WERI-Rb-1 (cell line): ENCODE results near the gene RUNX2.

ENCODE experiments used
- DNase-seq: peaks from one replicate; pipeline ENCODE4 v3.0.0-alpha.2; 2020
- H3K27ac ChIP-seq: fragments of 250-450 bp; sonication (Bioruptor Pico); 2 replicates; pipeline ENCODE4 v1.5.1; 2020; ENCODE audit warnings: mild to moderate bottlenecking, moderate library complexity
- H3K27me3 ChIP-seq: fragments of 250-450 bp; sonication (Bioruptor Pico); 2 replicates; pipeline ENCODE4 v1.5.1; 2021; ENCODE audit warnings: mild to moderate bottlenecking, low read depth, moderate library complexity; ENCODE audit not compliant: insufficient read depth, severe bottlenecking
- H3K36me3 ChIP-seq: fragments of 250-450 bp; sonication (Bioruptor Pico); 2 replicates; pipeline ENCODE4 v1.5.1; 2020; ENCODE audit warnings: mild to moderate bottlenecking, moderate library complexity
- H3K4me3 ChIP-seq: 2 replicates; pipeline ENCODE4 v1.5.1; 2011; ENCODE audit warnings: low read depth, mild to moderate bottlenecking, control low read depth, low read length
- H3K9me3 ChIP-seq: fragments of 250-450 bp; sonication (Bioruptor Pico); 2 replicates; pipeline ENCODE4 v1.5.1; 2021; ENCODE audit warnings: mild to moderate bottlenecking, moderate library complexity; ENCODE audit not compliant: severe bottlenecking
- TF ChIP-seq, protein P1 (sequence below): IDR thresholded peaks from 2 replicates; pipeline ENCODE4 v1.5.1; 2011; ENCODE audit warnings: low read depth, mild to moderate bottlenecking, control low read depth, inconsistent platforms, low read length

RUNX2 gene

DNA sequence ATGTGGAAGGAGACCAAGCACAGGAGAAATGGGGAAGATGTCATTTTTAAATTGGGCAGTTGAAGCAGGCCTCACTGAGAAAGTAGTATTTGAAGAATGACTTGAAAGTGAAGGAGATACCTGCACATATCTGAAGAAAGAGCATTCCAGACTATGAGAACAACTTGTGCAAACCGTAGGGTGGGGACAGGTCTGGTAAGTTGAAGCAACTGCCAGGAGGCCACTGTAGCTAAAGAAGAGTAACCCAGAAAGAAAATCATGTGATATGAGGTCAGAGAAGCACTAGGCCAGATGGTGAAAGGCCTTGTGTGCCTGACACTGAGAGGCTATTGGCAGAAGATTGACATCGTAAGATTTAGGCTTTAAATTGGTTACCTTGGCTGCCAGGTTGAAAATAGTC is 54.3 kb downstream of the RUNX2 start:
- no peaks in the 10 kb centered on the region for H3K36me3 ChIP-seq
- H3K27me3 ChIP-seq = no peaks in the 10 kb centered on the region
- TF ChIP-seq, protein P1, sequence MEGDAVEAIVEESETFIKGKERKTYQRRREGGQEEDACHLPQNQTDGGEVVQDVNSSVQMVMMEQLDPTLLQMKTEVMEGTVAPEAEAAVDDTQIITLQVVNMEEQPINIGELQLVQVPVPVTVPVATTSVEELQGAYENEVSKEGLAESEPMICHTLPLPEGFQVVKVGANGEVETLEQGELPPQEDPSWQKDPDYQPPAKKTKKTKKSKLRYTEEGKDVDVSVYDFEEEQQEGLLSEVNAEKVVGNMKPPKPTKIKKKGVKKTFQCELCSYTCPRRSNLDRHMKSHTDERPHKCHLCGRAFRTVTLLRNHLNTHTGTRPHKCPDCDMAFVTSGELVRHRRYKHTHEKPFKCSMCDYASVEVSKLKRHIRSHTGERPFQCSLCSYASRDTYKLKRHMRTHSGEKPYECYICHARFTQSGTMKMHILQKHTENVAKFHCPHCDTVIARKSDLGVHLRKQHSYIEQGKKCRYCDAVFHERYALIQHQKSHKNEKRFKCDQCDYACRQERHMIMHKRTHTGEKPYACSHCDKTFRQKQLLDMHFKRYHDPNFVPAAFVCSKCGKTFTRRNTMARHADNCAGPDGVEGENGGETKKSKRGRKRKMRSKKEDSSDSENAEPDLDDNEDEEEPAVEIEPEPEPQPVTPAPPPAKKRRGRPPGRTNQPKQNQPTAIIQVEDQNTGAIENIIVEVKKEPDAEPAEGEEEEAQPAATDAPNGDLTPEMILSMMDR = no peak
- no peak overlapping the region for H3K27ac ChIP-seq
- no peak for DNase-seq
- H3K9me3 ChIP-seq = no peaks in the 10 kb centered on the region
- no peak overlapping the region for H3K4me3 ChIP-seq

DNA sequence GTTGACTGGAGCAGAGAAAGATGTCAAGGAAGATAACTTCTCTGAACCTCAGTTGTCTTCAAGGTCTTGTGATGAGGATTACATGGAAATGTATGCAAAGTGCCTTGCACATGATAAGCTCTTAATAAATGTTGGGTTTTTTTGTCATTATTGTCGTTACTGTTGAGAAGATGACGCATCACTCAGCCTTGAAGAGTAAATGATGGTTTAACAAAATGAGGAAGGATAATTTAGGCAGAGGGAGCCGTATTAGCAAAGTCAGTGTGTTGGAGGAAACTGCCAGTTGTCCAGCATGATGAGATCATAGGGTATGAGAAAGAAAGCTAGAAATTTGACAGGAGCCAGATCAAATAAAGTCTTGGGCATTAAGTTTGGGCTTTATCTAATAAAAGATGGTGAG is 58.4 kb downstream of the RUNX2 start:
- Histone ChIP-seq H3K9me3 (no peaks in the 10 kb centered on the region), H3K27ac (no peak overlapping the region), H3K4me3 (no peak overlapping the region), H3K36me3 (no peaks in the 10 kb centered on the region), H3K27me3 (no peaks in the 10 kb centered on the region)
- TF ChIP-seq, protein P1 = no peak
- no peak for DNase-seq

DNA sequence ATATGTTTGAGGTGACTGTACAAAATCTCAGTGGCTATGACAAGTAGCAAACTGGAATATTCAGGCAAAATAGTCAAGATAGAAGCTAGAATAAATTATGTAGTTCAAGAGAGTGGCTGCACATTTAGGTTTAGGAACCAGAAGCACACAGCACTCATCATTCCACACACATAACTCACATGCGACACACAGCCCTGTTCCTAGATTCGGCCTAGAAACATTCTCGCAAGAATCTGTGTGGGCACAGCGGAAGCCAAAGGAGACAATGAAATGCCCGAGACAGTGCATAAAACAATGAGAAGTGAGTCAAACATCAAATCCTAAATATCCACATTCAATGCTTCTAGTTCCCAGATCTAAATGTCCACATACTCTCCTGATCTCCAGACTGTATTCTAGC is 59.1 kb downstream of the RUNX2 start:
- Histone ChIP-seq H3K4me3 (no peak overlapping the region), H3K27ac (no peak overlapping the region), H3K27me3 (no peaks in the 10 kb centered on the region), H3K9me3 (no peaks in the 10 kb centered on the region), H3K36me3 (no peaks in the 10 kb centered on the region)
- TF ChIP-seq, protein P1 = no peak
- no peak for DNase-seq

- Histone ChIP-seq H3K4me3 (no peak overlapping the region), H3K27ac (no peak overlapping the region), H3K36me3 (no peaks in the 10 kb centered on the region), H3K9me3 (peaks cover 6% of the 10 kb centered on the region), H3K27me3 (no peaks in the 10 kb centered on the region)
- no peak for DNase-seq
- TF ChIP-seq, protein P1 = no peak
These were observed 60.2 kb downstream of the RUNX2 start for GRCh38 chr6:45388328-45388727.

DNA sequence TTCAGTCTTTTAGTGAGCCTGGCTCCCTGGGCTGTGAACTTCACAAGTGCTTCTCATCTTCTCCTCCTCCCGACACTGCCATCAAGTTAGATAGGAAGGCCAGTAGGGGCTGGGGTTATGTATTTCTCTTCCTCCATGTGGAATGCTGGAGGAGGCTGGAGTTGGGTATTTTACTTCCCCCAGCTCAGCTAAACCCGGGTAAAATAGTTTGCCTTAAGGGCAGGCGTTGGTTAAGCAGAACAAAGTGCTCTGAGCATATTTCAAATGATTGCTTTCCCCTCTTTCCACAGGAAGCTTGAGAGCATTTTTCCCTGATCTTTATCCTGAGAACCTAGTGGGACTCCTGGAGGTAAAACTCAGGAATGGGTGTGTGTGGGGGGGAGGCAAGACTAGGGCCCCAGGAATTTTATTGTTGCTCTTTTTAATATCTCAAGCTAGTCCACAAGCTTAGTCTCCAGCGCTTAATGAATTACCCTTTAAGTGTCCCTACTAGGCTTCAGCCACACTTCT is 66.5 kb downstream of the RUNX2 start:
- no peak overlapping the region for H3K4me3 ChIP-seq
- DNase-seq = no peak
- no peaks in the 10 kb centered on the region for H3K36me3 ChIP-seq
- TF ChIP-seq, protein P1 = no peak
- H3K9me3 ChIP-seq = peaks cover 9% of the 10 kb centered on the region
- H3K27ac ChIP-seq = no peak overlapping the region
- H3K27me3 ChIP-seq = no peaks in the 10 kb centered on the region

DNA sequence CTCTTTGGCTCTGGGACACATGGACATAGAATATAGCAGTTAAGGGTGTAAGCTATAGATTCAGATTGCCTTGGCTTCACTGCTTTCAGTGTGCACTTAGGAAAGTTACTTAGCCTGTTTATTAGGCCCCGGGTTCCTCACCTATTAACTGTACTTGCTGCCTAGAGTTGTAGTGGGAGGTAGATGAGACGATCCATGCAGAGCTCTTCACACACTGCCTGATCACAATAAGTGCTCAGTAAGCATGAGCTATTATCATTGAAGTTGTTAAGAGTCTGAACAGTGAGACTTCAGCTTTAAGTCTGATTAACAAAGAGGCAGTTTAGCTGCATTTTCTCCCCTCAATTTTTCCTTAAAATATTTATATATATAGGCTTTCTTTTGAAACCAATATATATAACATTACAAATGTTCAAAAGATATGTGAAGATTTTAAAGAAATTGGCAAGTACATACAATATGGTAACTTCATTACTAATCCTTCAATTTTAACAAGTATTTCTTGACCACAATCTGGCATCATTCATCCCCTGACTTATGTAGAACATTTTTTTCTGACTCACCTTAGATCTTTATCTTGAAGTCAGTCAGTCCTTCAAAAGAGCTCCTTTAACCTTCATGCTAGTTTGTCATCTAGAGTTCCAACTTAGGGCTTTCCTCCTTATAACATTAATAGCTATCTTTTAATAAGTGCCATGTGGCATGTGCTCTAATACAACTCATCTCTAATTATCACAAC is 70.1 kb downstream of the RUNX2 start:
- no peak overlapping the region for H3K27ac ChIP-seq
- H3K36me3 ChIP-seq = no peaks in the 10 kb centered on the region
- no peak for DNase-seq
- H3K27me3 ChIP-seq = no peaks in the 10 kb centered on the region
- peaks cover 3% of the 10 kb centered on the region for H3K9me3 ChIP-seq
- TF ChIP-seq, protein P1 = no peak
- no peak overlapping the region for H3K4me3 ChIP-seq
